Right cardiac atrium (tissue), 5 donors: ENCODE results near the gene FLACC1. TPM values are rescaled to one million over a fixed set of nuclear protein-coding genes. Genes with fewer than 3 reads are reported as not detected.
"Not testable (repeated sequence)": the region's sequence is repeated elsewhere in the genome, so short reads cannot be mapped to it uniquely, and the experiment has no call there.

Experiments
- ATAC-seq, 2 donors: fragments of 200-7000 bp; cut with Tn5 transposase; one replicate each; pipeline versions ENCODE4 v1.8.0 to v1.9.1; 2020; ENCODE audit warnings: moderate library complexity in 2 of 2, mild to moderate bottlenecking in 1 of 2
- DNase-seq, 3 donors: peaks; one replicate each; pipeline ENCODE4 v3.0.0-alpha.2; 2020
- H3K27ac ChIP-seq: one replicate; pipeline ENCODE4 v1.5.1; 2013; ENCODE audit warnings: mild to moderate bottlenecking, low read length, control low read depth, moderate library complexity
- H3K27me3 ChIP-seq: one replicate; pipeline ENCODE4 v1.6.1; 2013; ENCODE audit not compliant: control insufficient read depth, insufficient read depth
- H3K4me1 ChIP-seq: one replicate; pipeline ENCODE4 v1.6.1; 2013; ENCODE audit warnings: low read length; ENCODE audit not compliant: control insufficient read depth, insufficient read depth
- H3K4me3 ChIP-seq: one replicate; pipeline ENCODE4 v1.5.1; 2013; ENCODE audit warnings: low read length, control low read depth
- H3K9me3 ChIP-seq: one replicate; pipeline ENCODE4 v1.6.1; 2013; ENCODE audit warnings: low read length; ENCODE audit not compliant: control insufficient read depth
- WGBS: extraction: QIAGEN DNeasy Blood & Tissue Kit; methylation state at CpG from one replicate; pipeline ENCODE4 v1.1.7; 2013; 5-methylcytosine and 5-hydroxymethylcytosine counted together
- intact Hi-C, 4 donors: fragments of 100-400 bp; cut with DNase I; formaldehyde crosslinking; loops; one replicate each; pipeline versions ENCODE4 v1.11.0 to v1.14.0; 2022 to 2023
- polyA plus RNA-seq: library from polyadenylated mRNA; stranded (reverse); fragments of 200-250 nt; gene quantifications from one replicate; pipeline ENCODE4 v1.2.3, GENCODE V29; 2013
- total RNA-seq, 4 donors: library from RNA; stranded (reverse); fragmentation: NEBNext Ultra II Directional; extraction: Animal tissue kit (Norgen Biotek cat#: 25700); gene quantifications; one replicate each; pipeline ENCODE4 v1.2.1, GENCODE V29; 2021
- donor health status: healthy with polysubstance abuse.
- donor health status: DM: no; HTN: yes; CAD: no.
- donor health status: DM: no; HTN: no; CAD: no.
- donor health status: DM: no; HTN: yes; CAD: no; lungs with severe emphysema.
- donor health status: DM: yes; HTN: yes; CAD: no.

The FLACC1 gene
- total and polyA plus RNA-seq, 5 donors = 4.1 to 8.7 (median 6.6) TPM

GRCh38 chr2:201377218-201377617, 20.1 kb upstream of the FLACC1 start:
- 90% methylated on average over 3 of the region's 3 CpGs for WGBS
- H3K27ac ChIP-seq = no peak overlapping the region
- no peaks in the 10 kb centered on the region for H3K4me1 ChIP-seq
- intact Hi-C loops = no loop called here
- no peaks in the 10 kb centered on the region for H3K9me3 ChIP-seq
- ATAC-seq (no peak), DNase-seq (no peak)
- no peaks in the 10 kb centered on the region for H3K27me3 ChIP-seq
- H3K4me3 ChIP-seq = no peak overlapping the region

GRCh38 chr2:201369775-201370174, 12.6 kb upstream of the FLACC1 start:
- DNase-seq = no peak
- no peak overlapping the region for H3K4me3 ChIP-seq
- H3K27me3 ChIP-seq = no peaks in the 10 kb centered on the region
- 82% methylated on average over 11 of the region's 11 CpGs for WGBS
- no peak overlapping the region for H3K27ac ChIP-seq
- H3K4me1 ChIP-seq = no peaks in the 10 kb centered on the region
- no peaks in the 10 kb centered on the region for H3K9me3 ChIP-seq
- no peak for ATAC-seq
- intact Hi-C loops = loop anchor here in 3 of 4 donors (10.0 kb wide), 2 partner anchors 135 to 655 kb away; no protein-coding TSS in a partner anchor

- WGBS = 89% methylated on average over 8 of the region's 8 CpGs
- intact Hi-C loops = loop anchor here in 3 of 4 donors (10.0 kb wide), 2 partner anchors 135 to 655 kb away; no protein-coding TSS in a partner anchor
Measured at GRCh38 chr2:201369318-201369717, 12.2 kb upstream of the FLACC1 start.

GRCh38 chr2:201366146-201366545, 9.0 kb upstream of the FLACC1 start:
- Histone ChIP-seq H3K4me3 (no peak overlapping the region), H3K27ac (no peak overlapping the region), H3K9me3 (no peaks in the 10 kb centered on the region), H3K27me3 (no peaks in the 10 kb centered on the region), H3K4me1 (no peaks in the 10 kb centered on the region)
- intact Hi-C loops = loop anchor here in 3 of 4 donors (10.0 kb wide), 2 partner anchors 131 to 651 kb away; no protein-coding TSS in a partner anchor
- DNase-seq (no peak), ATAC-seq (no peak)

More at GRCh38 chr2:201369318-201369717, 12.2 kb upstream of the FLACC1 start:
- H3K4me3 ChIP-seq, H3K9me3 ChIP-seq, ATAC-seq, H3K27me3 ChIP-seq, H3K4me1 ChIP-seq, H3K27ac ChIP-seq: not testable (repeated sequence)
- DNase-seq = peak in 1 of 3 donors; percentile 21

GRCh38 chr2:201363857-201364560, 6.9 kb upstream of the FLACC1 start:
- no peak overlapping the region for H3K27ac ChIP-seq
- 82% methylated on average over 2 of the region's 2 CpGs for WGBS

GRCh38 chr2:201362396-201362795, 5.3 kb upstream of the FLACC1 start:
- DNase-seq = no peak
- Histone ChIP-seq H3K27me3 (no peaks in the 10 kb centered on the region), H3K4me1 (no peaks in the 10 kb centered on the region), H3K9me3 (no peaks in the 10 kb centered on the region), H3K27ac (no peak overlapping the region), H3K4me3 (no peak overlapping the region)
- 97% methylated on average over 2 of the region's 2 CpGs for WGBS
- intact Hi-C loops = loop anchor here in 3 of 4 donors (10.0 kb wide), 2 partner anchors 128 to 648 kb away; no protein-coding TSS in a partner anchor
- no peak for ATAC-seq

More at GRCh38 chr2:201363857-201364560, 6.9 kb upstream of the FLACC1 start:
- ATAC-seq (peak; percentile 69 to 72), DNase-seq (no peak)
- intact Hi-C loops = loop anchor here in 3 of 4 donors (10.0 kb wide), 2 partner anchors 129 to 649 kb away; no protein-coding TSS in a partner anchor
- Histone ChIP-seq H3K27me3 (no peaks in the 10 kb centered on the region), H3K4me3 (no peak overlapping the region), H3K4me1 (no peaks in the 10 kb centered on the region), H3K9me3 (no peaks in the 10 kb centered on the region)

- H3K4me1 ChIP-seq = no peaks in the 10 kb centered on the region
- H3K9me3 ChIP-seq = no peaks in the 10 kb centered on the region
- H3K27ac ChIP-seq = no peak overlapping the region
- DNase-seq (no peak), ATAC-seq (no peak)
- no peaks in the 10 kb centered on the region for H3K27me3 ChIP-seq
- intact Hi-C loops = loop anchor here in 3 of 4 donors (10.0 kb wide), 2 partner anchors 126 to 646 kb away; no protein-coding TSS in a partner anchor
- WGBS = 97% methylated on average over 2 of the region's 2 CpGs
- no peak overlapping the region for H3K4me3 ChIP-seq
Measured at GRCh38 chr2:201361078-201361733, 4.1 kb upstream of the FLACC1 start.

- WGBS = 80% methylated on average over 4 of the region's 4 CpGs
- H3K27ac ChIP-seq = no peak overlapping the region
- no peaks in the 10 kb centered on the region for H3K9me3 ChIP-seq
- ATAC-seq (no peak), DNase-seq (no peak)
- no peak overlapping the region for H3K4me3 ChIP-seq
- H3K27me3 ChIP-seq = no peaks in the 10 kb centered on the region
- no peaks in the 10 kb centered on the region for H3K4me1 ChIP-seq
- intact Hi-C loops = loop anchor here in 3 of 4 donors (10.0 kb wide), 2 partner anchors 125 to 645 kb away; no protein-coding TSS in a partner anchor
Measured at GRCh38 chr2:201360256-201360655, 3.1 kb upstream of the FLACC1 start.

GRCh38 chr2:201358684-201359083, 1.5 kb upstream of the FLACC1 start:
- WGBS = 91% methylated on average over 7 of the region's 7 CpGs
- no peak for ATAC-seq
- Histone ChIP-seq H3K4me3 (no peak overlapping the region), H3K9me3 (no peaks in the 10 kb centered on the region), H3K27me3 (no peaks in the 10 kb centered on the region), H3K27ac (no peak overlapping the region), H3K4me1 (no peaks in the 10 kb centered on the region)
- no peak for DNase-seq
- intact Hi-C loops = no loop called here

GRCh38 chr2:201353116-201353515, 4.0 kb downstream of the FLACC1 start:
- no peak overlapping the region for H3K27ac ChIP-seq
- no peak for ATAC-seq
- no peaks in the 10 kb centered on the region for H3K9me3 ChIP-seq
- H3K27me3 ChIP-seq = no peaks in the 10 kb centered on the region
- intact Hi-C loops = no loop called here
- 64% methylated on average over 1 of the region's 1 CpG for WGBS
- H3K4me1 ChIP-seq = no peaks in the 10 kb centered on the region
- no peak overlapping the region for H3K4me3 ChIP-seq
- DNase-seq = no peak

- DNase-seq = peak in 1 of 3 donors; percentile 21
- H3K27ac ChIP-seq = no peak overlapping the region
- no peak overlapping the region for H3K4me3 ChIP-seq
- intact Hi-C loops = no loop called here
- no peaks in the 10 kb centered on the region for H3K4me1 ChIP-seq
- no peak for ATAC-seq
- H3K27me3 ChIP-seq = no peaks in the 10 kb centered on the region
- WGBS = 93% methylated on average over 4 of the region's 4 CpGs
- no peaks in the 10 kb centered on the region for H3K9me3 ChIP-seq
Measured at GRCh38 chr2:201350879-201351278, 6.3 kb downstream of the FLACC1 start.
